Measurements from ENCODE around the gene CCDC138.

DNA sequence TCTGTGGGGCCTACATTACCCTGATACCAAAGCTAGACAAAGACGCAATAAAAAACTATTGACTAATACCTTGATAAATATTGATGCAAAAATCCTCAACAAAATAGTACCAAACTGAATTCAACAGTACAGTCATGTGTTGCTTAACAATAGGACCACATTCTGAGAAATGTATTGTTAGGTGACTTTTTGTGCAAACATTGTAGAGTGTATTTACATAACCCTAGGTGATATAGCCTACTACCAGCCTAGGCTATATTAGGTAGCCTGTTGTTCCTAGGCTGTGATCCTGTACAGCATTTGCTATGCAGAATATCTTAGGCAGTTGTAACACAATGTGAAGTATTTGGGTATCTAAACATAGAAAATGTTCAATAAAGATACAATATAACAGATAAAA lies 36.7 kb downstream of the CCDC138 start:
- TF ChIP-seq, protein P1, sequence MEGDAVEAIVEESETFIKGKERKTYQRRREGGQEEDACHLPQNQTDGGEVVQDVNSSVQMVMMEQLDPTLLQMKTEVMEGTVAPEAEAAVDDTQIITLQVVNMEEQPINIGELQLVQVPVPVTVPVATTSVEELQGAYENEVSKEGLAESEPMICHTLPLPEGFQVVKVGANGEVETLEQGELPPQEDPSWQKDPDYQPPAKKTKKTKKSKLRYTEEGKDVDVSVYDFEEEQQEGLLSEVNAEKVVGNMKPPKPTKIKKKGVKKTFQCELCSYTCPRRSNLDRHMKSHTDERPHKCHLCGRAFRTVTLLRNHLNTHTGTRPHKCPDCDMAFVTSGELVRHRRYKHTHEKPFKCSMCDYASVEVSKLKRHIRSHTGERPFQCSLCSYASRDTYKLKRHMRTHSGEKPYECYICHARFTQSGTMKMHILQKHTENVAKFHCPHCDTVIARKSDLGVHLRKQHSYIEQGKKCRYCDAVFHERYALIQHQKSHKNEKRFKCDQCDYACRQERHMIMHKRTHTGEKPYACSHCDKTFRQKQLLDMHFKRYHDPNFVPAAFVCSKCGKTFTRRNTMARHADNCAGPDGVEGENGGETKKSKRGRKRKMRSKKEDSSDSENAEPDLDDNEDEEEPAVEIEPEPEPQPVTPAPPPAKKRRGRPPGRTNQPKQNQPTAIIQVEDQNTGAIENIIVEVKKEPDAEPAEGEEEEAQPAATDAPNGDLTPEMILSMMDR (IDR thresholded peaks at IDR 0.05) = no peak
- no peak for TF ChIP-seq POLR2A (IDR thresholded peaks at IDR 0.05)

All from Peyer's patch (tissue), 4 donors.